Measurements from ENCODE around the gene TOM1L2.

TOM1L2 gene

GRCh38 chr17:17931159-17931558 is 41.0 kb downstream of the TOM1L2 start:
- TF ChIP-seq CTCF (IDR thresholded peaks at IDR 0.05) = no peak

GRCh38 chr17:17930674-17931073 is 41.5 kb downstream of the TOM1L2 start:
- no peak for TF ChIP-seq CTCF (IDR thresholded peaks at IDR 0.05)

- no peak for TF ChIP-seq CTCF (IDR thresholded peaks at IDR 0.05)
Observed at GRCh38 chr17:17929655-17930380, 42.4 kb downstream of the TOM1L2 start.

GRCh38 chr17:17928398-17929287 is 43.6 kb downstream of the TOM1L2 start:
- no peak for TF ChIP-seq CTCF (IDR thresholded peaks at IDR 0.05)

- no peak for TF ChIP-seq CTCF (IDR thresholded peaks at IDR 0.05)
Observed at GRCh38 chr17:17926840-17927449, 45.3 kb downstream of the TOM1L2 start.

- TF ChIP-seq CTCF (IDR thresholded peaks at IDR 0.05) = no peak
Observed at GRCh38 chr17:17926036-17926435, 46.2 kb downstream of the TOM1L2 start.

- no peak for TF ChIP-seq CTCF (IDR thresholded peaks at IDR 0.05)
Observed at GRCh38 chr17:17924857-17925250, 47.3 kb downstream of the TOM1L2 start.

Measured in LNCAP (cell line).